22Rv1 (cell line): ENCODE measurements around the gene MED27.

Experiments
- ZFX ChIP-seq: fragments of 450-650 bp; IDR thresholded peaks from 2 replicates; pipeline ENCODE4 v1.6.1; 2017; ENCODE audit warnings: antibody characterized with exemption, borderline replicate concordance
- TF ChIP-seq, protein P1 (sequence below): fragments of 450-650 bp; IDR thresholded peaks from 2 replicates; pipeline ENCODE4 v1.5.1; 2017; ENCODE audit warnings: mild to moderate bottlenecking

DNA sequence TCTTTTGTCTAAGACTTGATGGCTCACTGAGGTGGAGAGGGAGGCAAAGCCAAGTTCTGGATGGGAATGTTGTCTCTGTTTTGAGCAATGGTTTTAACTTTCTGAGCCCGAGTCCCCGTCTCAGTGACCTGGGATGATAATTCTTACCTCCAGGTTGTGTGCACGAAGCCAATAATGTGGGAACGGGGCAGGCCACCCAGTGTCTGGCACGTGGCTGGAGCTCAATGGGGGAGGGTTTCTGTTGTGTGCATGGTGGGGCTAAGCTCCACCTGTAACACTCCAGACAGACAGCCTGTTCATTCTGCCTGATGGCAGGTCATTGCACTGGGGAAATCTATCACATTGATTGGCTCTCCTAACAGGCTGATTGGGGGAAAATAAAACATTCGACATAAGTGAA is 45.1 kb upstream of the MED27 start:
- TF ChIP-seq, protein P1, sequence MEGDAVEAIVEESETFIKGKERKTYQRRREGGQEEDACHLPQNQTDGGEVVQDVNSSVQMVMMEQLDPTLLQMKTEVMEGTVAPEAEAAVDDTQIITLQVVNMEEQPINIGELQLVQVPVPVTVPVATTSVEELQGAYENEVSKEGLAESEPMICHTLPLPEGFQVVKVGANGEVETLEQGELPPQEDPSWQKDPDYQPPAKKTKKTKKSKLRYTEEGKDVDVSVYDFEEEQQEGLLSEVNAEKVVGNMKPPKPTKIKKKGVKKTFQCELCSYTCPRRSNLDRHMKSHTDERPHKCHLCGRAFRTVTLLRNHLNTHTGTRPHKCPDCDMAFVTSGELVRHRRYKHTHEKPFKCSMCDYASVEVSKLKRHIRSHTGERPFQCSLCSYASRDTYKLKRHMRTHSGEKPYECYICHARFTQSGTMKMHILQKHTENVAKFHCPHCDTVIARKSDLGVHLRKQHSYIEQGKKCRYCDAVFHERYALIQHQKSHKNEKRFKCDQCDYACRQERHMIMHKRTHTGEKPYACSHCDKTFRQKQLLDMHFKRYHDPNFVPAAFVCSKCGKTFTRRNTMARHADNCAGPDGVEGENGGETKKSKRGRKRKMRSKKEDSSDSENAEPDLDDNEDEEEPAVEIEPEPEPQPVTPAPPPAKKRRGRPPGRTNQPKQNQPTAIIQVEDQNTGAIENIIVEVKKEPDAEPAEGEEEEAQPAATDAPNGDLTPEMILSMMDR: no peak
- TF ChIP-seq ZFX: no peak
